Fibroblast of skin of scalp (primary cell): ENCODE results near the gene TXNIP.

Experiments
- DNase-seq: peaks from one replicate; pipeline ENCODE4 v3.0.0-alpha.2; 2013

TXNIP gene

DNA sequence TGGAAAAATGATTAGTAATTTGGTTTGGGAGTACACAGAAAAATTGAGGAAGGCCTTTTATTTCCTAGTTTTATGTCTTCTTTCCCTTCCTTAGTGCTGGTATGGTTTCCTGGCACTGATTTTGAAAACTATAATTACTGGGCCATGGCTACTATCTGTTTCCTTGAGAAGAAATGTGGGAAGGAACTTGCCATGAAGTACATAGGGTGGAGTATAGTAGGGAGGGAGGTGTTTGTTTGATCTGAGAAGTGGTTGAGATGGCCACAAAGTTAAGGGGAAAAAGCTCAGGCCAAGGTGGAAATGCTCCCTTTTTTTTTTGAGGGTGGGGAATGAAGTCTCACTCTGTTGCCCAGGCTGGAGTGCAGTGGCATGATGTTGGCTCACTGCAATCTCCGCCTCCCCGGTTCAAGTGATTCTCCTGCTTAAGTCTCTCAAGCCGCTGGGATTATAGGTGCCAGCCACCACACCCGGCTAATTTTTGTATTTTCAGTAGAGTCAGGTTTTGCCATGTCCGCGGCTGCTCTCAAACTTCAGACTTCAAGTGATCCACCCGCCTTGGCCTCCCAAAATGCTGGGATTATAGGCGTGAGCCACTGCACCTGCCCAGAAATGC, 13.9 kb upstream of the TXNIP start:
- no peak for DNase-seq

DNA sequence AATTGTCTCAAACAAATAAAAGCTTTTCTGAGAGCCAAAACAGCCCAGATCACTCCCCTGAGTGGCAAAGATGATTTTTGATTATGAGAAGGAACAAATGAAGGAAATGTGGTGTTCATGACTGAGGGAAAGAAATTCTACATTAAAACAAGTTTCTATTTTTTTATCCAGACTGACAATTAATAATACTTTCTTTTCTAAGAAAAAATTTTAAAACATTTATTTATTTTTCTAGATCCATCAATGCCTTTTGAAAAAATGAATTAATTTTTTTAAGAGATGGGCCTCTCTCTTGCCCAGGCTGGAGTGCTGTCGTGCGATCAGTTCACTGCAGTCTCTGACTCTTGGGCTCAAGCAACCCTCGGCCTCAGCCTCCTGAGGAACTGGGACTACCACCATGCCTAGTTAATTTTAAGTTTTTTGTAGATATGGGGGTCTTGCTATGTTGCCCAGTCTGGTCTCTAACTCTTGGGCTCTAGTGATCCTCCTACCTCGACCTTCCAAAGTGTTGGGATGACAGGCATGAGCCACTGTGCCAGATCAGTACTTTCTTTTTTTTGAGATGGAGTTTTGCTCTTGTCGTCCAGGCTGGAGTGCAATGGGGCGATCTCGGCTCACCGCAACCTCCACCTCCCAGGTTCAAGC, 11.2 kb upstream of the TXNIP start:
- DNase-seq, result no peak

DNA sequence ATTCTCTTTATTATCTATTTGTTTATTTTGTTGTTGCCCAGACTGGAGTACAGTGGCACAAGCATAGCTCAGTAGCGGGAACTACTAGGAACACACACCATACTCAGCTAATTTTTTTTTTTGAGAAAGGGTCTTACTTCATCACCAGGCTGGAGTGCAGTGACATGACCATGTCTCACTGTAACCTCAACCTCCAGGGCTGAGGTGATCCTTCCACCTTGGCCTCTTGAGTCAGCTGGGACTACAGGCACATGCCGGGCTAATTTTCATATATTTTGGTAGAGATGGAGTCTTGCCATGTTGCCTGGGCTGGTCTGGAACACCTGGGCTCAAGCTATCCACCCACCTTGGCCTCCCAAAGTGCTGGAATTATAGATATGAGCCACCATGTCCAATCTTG, 5.3 kb upstream of the TXNIP start:
- no peak for DNase-seq

DNA sequence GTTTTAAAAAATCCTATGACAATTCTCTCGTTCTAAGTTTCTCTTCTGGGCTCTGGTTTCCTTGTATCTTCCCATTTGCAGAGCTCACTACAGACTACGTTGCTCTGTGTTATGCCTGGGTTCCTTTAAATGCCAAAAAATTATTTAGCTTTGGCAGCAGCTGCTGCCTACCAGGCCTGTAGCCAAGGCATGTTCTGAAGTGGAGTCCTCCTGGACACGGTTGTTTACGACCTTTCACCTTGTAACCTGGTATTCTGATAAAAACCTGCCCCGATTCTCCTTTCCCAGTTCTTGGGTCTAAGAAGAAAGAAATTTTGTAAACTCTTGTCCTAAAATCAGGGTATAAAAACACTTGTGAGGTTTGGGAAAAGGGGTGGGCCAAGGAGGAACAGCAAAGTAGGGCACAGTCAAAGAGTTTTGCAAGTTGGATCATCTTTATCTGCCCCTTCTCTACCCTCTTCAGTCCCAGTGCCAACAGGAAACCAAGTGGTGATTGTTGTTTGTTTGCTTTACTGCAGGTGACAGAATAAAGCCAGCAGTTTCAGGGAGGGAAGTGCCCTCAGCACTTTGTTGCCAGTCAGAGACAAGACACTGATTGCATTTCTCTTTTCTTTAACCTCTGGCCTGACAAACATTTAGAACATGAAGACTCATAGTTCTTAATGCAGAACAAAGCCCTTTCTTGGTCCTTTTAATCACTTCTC, 3.1 kb upstream of the TXNIP start:
- no peak for DNase-seq

DNA sequence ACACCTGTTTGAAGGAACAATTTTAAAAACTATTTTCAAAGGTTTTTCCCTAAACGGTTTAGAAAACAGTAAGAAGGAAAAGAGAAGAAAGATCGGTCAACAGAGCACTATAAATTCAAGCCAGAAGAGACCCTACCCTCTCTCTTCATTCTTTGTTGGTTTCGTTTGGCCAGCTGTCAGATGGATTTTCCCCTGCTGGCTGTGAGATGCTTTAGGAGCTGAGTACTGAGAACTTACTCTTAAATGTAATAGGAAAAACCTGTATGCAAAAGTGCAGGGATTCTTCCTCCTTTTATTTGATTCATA, 1.3 kb upstream of the TXNIP start:
- no peak for DNase-seq

DNA sequence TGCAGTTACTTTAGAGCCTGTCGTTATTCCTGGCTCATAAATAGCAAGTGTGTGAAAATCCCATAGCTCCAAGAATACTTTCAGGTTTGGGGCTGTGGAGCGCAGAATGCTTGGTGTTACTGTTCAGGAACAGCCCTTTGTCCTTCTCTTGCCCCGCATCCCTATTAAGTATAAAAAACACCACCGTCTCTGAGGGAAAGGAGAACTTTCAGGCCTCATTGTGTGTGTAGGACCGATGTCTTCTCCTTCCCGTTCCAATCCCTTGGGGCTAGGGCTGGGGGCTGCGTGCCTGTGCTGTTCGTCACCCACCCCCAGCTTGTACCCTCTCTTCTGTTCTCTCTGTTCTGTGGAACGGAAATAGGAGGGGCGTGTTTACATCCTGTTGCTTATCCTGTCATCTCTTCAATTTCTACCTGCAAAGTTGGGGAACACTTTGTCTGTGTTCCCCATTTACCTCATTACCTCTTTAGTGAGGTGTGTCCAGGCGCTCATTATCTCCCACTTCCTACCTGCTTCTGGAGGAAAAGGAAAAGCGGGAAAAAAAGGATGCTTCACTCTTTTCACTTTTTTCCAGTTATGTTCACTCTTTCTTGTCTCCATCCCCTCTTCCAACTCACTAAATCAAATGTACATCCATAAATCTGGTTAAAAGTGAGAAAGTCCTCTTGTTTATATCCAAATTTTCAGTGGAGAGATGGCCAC, 788 bp upstream of the TXNIP start:
- peak; percentile 50 for DNase-seq

DNA sequence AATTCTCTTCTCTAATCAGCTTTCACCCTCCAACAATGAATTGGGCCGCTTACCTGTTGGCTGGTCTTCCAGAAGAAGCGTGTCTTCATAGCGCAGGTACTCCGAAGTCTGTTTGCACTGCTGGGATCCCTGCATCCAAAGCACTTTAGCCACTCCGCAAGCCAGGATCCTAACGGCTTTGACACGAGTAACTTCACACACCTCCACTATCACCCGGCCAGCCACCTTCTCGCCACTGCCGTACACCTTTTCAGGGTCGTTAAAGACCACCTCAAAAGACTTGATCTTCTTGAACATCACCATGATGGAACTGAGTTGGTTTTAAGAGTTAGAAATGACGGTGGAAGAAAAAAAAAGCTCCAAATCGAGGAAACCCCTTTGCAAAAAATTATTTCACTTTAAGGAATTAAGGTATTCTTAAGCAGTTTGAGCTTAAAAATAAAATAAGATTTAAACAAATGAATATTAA, 381 bp downstream of the TXNIP start:
- DNase-seq, result no peak

DNA sequence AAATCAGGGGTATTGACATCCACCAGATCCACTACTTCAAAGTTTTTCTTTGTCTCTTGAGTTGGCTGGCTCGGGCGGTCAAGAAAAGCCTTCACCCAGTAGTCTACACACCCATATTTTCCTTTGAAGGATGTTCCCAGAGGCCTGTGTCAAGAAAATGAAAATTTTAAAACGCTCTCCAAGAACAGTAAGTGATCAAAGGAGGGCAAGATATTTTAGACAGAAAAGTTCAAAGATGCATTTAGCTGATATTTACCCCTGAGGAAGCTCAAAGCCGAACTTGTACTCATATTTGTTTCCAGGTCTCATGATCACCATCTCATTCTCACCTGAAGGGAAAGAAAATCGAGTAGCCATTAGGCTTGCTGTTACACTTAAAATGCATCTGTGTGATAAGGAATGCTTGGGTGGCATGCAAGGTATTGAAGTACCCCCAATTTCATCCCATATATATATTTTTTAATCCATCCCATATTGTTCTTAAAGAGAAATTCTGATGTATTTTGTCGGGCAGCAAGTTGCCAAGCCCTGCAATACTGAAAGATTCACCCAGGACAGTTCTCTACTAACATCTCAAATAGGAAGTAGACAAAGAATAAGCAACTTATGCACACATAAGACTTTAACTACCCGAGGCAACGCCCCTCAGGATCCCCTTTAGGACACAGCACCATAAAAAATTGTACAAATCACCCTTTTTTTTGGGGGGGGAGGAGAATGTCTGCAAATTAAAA, 1.1 kb downstream of the TXNIP start:
- DNase-seq, result no peak

DNA sequence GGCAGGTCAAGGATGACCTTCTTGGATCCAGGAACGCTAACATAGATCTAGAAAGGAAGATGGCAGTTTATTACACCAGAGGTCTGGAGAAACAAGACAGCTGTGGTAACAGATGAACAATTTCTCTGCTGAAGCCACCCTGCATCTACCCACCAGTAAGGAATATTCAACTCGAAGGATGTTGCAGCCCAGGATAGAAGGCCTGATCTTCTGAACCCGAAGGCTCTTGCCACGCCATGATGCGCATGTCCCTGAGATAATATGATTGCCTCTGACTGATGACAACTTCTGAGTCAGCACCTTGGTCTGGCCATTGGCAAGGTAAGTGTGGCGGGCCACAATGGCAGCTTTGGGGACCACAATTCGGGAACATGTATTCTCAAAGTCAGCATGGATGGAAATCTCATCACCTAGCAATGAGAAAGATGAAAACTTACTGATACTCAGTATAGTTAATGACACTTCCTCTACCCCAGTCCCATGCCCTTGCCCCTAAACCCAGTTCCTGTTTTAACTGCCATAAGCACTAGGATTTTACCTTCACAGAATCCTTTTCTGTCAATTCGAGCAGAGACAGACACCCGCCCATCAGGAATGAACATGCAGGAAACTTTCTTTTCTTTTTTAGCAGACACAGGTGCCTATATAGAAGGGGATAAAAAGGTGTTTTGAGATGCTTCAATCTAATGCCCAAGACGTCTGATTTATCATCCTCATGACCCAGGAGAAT, 1.8 kb downstream of the TXNIP start:
- no peak for DNase-seq

DNA sequence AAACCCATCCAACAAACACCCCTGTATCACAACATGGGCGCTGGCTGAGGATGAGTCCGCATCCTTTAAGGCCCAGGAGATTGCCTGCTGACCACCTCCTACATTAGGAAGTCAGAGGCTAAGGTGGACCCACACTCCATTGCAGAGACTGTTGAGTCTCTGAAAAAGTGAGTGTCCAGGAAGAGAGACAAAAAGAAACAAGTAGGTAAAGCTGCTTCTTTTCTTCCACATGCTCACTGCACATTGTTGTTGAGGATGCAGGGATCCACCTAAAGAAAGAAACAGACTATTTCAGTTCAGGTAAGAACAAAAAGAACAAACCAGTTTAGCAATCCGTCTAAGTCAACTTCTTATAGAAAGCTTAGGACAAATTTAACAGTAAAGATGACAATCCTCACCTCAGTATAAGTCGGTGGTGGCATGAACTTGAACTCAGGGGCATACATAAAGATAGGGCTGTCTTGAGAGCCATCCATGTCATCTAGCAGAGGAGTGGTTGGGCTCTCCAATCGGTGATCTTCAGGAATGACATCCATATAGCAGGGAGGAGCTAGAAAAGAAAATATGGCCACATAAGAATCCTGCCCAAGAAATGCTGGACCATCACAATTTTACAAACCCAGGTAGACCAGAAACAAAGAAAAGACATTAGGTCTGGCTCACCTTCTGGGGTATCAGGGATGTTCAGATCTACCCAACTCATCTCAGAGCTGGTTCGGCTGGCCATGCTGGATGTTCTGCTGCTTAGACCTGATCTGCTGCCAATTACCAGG, 2.6 kb downstream of the TXNIP start:
- no peak for DNase-seq

DNA sequence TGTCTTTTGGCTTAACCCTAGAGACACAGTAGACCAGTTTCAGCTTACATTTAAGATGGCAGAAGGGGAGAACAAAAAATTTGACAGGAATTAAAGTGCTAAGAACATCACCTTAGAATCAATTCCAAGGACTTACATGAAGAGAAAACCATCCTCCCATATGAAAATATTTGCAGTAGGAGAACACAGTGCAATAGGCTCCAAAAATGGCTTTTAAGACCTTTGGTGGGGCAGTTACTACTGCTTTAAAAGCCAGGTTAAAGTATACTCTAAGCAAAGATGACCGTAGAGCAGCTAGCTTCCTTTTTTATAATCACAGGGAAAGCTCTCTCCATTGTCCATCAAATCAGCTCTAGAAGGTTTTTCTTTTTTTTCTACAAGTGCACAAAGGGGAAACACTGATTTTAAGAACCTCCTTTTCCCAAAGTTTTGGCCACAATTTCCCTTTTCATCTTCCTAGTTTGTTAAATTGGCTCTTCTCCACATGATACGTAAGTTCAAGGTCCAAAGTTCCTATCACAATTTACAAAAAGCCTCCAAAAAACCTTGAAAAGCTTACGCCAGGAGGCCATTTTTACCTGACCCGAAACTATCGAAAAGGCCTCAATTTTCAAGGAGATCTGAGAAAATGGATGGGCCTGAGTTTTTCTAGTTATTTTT, 3.3 kb downstream of the TXNIP start:
- no peak for DNase-seq

DNA sequence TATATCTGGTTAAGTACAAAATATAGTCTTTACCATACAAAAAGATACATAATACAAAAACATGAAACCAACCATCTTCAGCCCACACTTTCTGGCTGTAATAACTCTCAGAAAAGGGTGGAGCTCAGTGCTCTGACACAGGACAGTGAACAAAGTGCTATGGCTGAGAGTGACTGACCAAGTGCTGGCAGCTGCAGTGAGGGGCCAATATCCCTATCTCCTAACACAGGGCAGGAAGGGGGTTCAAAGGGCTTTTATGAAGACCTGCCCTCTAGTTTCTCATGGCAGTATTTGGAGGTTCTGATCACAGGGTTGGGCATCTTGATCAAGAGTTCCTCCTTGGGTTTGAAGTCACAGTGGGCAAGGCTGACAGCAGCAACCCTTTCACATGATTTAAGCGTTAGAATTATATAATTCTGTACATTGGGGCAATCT, 3.9 kb downstream of the TXNIP start:
- no peak for DNase-seq

DNA sequence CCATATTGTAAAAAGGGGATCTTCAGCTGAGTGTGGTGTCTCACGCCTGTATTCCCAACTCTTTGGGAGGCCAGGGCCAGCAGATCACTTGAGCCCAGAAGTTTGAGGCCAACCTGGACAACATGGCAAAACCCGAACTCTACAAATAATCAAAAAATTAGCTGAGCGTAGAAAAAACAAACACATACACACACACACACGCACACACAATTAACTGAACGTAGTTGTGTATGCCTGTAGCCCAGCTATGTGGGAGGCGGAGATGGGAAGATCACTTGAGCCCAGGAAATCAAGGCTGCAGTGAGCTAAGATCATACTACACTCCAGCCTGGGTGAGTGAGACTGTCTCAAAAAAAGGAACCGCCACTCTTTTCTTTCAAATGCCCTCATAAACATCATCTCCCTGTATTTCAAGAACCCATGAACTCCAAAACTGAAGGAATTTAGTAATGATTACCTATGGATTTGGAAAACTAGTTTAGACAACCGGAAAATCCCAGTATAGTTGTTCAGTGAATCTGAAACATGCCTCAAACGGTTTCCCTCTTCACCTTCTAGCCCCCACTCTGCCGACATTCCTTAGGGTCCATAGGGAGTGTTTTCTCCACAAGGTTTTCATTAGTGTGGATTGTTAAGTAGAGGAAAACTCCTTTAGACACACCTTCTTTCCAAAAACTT, 4.5 kb downstream of the TXNIP start:
- DNase-seq, result no peak

DNA sequence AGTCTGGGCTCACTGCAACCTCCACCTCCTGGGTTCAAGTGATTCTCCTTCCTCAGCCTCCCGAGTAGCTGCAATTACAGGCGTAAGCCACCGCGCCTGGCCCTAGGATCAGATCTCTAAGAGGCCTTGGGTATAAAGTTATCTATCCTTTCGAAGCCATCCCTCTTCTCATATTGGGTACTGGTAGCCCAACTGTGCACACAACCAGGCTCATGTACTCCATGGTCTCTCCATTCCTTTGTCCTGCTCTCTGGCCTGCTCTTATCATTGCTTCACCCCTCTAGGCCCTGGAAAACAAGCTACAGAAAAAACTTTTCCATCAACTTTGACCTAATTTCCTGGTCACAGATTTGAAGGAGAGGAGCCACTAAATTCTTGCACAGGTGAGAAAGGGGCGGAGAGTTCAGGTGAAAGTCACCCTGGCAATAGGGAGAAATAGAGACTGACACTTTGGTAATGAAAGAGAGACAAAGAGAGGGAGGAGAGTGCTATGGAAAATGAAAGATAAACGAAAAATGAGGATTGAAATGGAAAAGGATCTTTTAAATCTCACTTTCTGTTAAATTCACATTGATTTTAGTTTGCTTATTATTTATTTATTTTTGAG, 6.0 kb downstream of the TXNIP start:
- no peak for DNase-seq

DNA sequence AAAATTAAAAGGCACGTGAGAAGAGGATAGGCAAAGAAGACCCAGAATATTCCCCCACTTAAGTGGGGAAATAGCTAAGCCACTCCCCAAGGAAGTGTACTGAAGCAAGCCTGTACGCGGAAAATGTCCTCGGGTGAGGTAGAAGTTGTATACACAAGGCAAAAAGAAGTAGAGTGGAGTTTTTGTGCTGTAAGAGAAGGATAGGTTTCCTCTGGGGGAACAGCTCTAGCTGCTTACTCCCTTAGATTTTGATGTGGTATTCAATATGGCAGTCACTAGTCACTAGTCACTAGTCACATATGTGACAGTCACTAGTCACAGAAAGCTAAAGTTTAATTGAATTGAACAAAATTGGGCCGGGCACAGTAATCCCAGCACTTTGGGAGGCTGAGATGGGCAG, 7.6 kb downstream of the TXNIP start:
- no peak for DNase-seq

DNA sequence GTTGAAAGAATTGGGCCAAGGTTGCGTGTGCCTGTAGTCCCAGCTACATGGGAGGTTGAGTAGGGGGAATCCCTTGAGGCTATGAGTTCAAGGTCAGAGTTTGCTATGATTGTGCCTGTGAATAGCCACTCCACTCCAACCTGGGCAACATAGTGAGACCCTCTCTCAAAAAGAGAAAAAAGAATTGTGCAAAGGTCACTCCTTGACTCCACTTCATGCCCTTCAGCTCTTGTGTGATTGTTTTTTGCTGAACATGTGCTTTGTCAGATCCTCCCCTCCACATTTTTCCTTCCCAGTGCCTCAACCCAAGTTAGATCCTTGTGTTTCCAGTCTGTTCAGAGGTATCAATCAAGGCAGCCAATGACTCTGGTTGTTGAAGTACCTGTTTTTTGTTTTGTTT, 8.5 kb downstream of the TXNIP start:
- DNase-seq, result no peak

DNA sequence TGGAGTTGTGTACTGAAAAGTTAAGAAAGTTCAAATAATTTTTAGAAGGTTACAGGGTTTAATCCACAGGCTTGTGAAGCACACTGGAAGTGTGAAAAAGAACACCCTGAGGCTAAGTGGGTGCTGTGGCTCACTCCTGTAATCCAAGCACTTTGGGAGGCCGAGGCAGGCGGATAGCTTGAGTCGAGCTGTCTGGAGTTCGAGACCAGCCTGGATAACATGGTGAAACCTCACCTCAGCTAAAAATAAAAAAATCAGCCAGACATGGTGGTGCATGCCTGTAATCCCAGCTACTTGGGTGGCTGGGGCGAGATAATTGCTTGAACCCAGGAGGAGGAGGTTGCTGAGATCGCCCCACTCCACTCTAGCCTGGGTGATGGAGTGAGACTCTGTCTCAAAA, 9.8 kb downstream of the TXNIP start:
- DNase-seq, result no peak

DNA sequence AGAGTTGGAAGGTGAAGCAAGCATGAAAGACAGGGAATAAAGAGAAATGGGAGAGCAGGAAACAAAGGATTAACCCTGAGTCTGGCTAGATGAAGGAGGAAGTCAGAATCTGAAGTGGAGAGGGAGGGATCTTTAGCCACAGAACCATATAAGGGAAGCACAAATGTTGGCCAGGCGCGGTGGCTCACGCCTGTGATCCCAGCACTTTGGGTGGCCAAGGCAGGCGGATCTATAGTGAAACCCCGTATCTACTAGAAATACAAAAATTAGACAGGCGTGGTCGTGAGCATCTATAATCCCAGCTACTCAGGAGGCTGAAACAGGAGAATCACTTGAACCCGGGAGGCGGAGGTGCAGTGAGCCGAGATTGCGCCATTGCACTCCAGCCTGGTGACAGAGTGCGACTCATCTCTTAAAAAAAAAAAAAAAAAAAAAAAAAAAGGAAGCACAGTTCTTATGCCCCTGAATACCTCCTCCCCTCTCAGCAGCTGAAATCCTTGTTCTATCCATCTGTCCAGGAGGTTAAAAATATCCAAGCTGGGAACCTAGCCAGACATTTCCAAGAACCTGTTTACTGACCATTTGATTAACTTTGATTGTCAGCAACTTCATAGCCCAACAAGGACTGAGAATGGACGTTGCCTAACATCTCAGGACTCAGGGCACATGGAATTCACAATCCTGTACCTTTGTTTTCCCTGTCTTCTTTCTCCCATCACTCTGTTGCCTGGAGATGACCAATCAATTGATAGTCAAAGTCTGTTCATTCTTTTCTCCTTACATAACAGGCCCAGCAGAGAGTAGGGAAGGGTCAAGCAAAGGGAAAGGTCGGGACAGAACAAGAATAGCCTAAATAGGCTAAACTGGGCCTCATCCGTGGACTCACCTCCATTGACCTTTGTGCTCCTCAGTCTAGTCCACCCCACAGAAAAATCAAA, 10.6 kb downstream of the TXNIP start:
- peak; percentile 70 for DNase-seq

DNA sequence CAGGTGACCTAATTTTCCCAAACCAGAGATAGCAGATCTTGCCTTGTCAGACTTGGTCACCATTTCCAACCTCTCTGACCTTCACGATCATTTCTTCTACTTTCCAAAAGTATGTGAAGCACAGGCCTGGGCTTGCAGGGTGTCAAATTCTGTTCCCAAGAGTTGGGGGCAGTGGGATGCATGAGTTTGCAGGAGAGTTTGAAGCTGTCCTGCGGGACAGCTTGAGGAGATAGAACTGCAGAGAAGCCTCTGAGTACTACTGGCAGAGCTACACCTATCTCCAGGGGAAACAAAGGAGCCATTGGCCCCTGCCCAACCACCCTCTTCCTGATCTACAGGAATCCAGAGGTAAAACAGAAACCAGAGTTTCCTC, 11.3 kb downstream of the TXNIP start:
- DNase-seq, result no peak
